LNCAP (cell line): ENCODE data around the gene WNT3A.

ENCODE experiments used
- CTCF ChIP-seq: fragments of 450-650 bp; IDR thresholded peaks from 2 replicates; pipeline ENCODE4 v1.5.1; 2017; ENCODE audit warnings: mild to moderate bottlenecking

The WNT3A gene

GRCh38 chr1:228108055-228108690 is 101.4 kb downstream of the WNT3A start:
- no peak for TF ChIP-seq CTCF

- TF ChIP-seq CTCF = no peak
These were observed 101.9 kb downstream of the WNT3A start for GRCh38 chr1:228108742-228109072.

DNA sequence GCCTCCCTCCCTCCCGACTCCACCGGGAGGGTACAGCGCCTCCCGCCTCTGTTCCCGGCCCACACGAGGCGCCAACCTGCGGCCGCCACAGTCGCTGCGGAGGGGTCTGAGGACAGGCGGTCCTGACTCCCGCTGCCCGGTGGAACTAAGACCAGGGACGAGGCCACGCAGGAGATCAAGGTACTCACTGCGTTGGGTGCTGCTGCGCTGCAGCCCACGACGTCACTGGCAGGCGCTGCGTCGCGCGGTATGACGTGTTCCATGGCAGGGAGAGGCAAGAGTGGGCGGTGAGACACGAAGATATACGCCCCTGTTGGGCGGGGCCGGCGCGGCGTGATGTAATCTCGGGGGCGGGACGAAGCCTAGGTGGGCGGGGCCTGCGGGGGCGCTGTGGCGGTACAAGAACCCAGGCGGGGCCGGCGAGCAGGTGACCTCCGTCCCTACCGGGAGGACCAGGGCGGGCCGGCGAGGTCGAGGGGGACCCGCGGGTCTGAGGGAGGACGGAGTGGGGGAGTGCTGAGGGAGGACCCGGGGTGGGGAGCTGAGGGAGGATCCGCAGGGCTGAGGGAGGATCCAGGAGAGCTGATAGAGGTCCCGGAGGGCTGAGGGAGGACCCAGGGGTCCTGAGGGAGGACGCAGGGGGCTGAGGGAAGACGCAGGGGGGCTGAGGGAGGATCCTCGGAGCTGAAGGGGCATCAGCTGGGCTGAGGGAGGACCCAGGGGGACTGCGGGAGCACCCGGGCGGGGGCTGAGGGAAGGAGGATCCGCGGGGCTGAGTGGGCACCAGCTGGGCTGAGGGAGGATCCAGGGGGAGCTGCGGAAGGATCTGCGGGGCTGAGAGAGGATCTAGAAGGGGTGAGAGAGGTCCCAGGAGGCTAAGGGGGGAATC is 102.5 kb downstream of the WNT3A start, which contains the start of gene MRPL55:
Gene MRPL55, minus strand, starts transcription at position 227 of the 889 bp plus-strand sequence. CDS start 1,039 bp downstream, outside the sequence.
- peak; percentile 22; the same call in 1 of the 2 replicates for TF ChIP-seq CTCF

- no peak for TF ChIP-seq CTCF
These were observed 103.2 kb downstream of the WNT3A start for GRCh38 chr1:228109962-228110488.

DNA sequence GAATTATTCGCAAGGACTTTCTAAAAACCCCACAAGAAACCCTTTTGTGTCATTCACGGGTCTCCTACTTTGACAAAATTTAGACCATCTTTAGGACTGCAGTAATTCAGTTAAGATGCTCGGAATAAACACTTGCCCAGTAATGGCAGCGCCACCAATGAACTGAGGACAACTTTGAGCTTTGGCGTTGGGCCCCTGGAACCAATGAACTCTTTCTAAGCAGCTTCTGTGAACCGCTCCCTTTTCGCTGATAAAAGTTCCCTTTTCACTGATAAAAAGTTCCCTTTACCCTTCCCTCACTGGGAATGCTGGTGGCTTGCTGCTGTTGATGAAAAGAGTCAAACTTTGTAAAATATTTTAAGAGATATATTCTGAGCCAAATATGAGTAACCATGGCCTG is 103.8 kb downstream of the WNT3A start:
- no peak for TF ChIP-seq CTCF
